HG03520 (cell line): ENCODE measurements around the gene SEPHS1.
"Not testable (repeated sequence)": the region's sequence is repeated elsewhere in the genome, so short reads cannot be mapped to it uniquely, and the experiment has no call there.

Source experiments
- ATAC-seq: cut with Tn5 transposase; IDR thresholded peaks from one replicate; pipeline ENCODE4 v1.9.1; 2021; ENCODE audit warnings: mild to moderate bottlenecking, moderate library complexity; ENCODE audit not compliant: unreplicated experiment

Gene SEPHS1

GRCh38 chr10:13348216-13349017 lies at the start of gene SEPHS1:
Gene SEPHS1, minus strand, starts transcription at chr10:13348293. Its CDS starts 3,343 bp downstream, at chr10:13344950.
- peak; percentile 60 for ATAC-seq

GRCh38 chr10:13397052-13397451 lies 49.0 kb upstream of the SEPHS1 start:
- no peak for ATAC-seq

GRCh38 chr10:13396369-13396768 lies 48.3 kb upstream of the SEPHS1 start:
- no peak for ATAC-seq

GRCh38 chr10:13395540-13395939 lies 47.4 kb upstream of the SEPHS1 start:
- no peak for ATAC-seq

GRCh38 chr10:13393640-13394039 lies 45.5 kb upstream of the SEPHS1 start:
- no peak for ATAC-seq

GRCh38 chr10:13392701-13393100 lies 44.6 kb upstream of the SEPHS1 start:
- no peak for ATAC-seq

GRCh38 chr10:13390604-13391522 lies 42.8 kb upstream of the SEPHS1 start:
- no peak for ATAC-seq

- ATAC-seq, result no peak
These were observed 40.6 kb upstream of the SEPHS1 start for GRCh38 chr10:13388478-13389230.

- ATAC-seq, result no peak
These were observed 37.9 kb upstream of the SEPHS1 start for GRCh38 chr10:13386021-13386420.

- no peak for ATAC-seq
These were observed 35.3 kb upstream of the SEPHS1 start for GRCh38 chr10:13383399-13383761.

- ATAC-seq, result no peak
These were observed 34.8 kb upstream of the SEPHS1 start for GRCh38 chr10:13382703-13383398.

- not testable (repeated sequence) for ATAC-seq
These were observed 31.0 kb upstream of the SEPHS1 start for GRCh38 chr10:13379061-13379460.

GRCh38 chr10:13376746-13377145 lies 28.7 kb upstream of the SEPHS1 start:
- no peak for ATAC-seq

GRCh38 chr10:13376297-13376696 lies 28.2 kb upstream of the SEPHS1 start:
- ATAC-seq, result no peak

- no peak for ATAC-seq
These were observed 27.7 kb upstream of the SEPHS1 start for GRCh38 chr10:13375791-13376190.

GRCh38 chr10:13373644-13374043 lies 25.6 kb upstream of the SEPHS1 start:
- ATAC-seq, result no peak

GRCh38 chr10:13372524-13372923 lies 24.4 kb upstream of the SEPHS1 start:
- no peak for ATAC-seq

GRCh38 chr10:13371897-13372470 lies 23.9 kb upstream of the SEPHS1 start:
- peak; percentile 80 for ATAC-seq

GRCh38 chr10:13366891-13367290 lies 18.8 kb upstream of the SEPHS1 start:
- no peak for ATAC-seq

- no peak for ATAC-seq
These were observed 17.7 kb upstream of the SEPHS1 start for GRCh38 chr10:13365831-13366230.
